OCI-LY7 (cell line): ENCODE data around the gene EPHA5.

Source experiments
- CTCF ChIP-seq: fragments of 200-600 bp; sonication (generic); conservative IDR thresholded peaks from 2 replicates; pipeline ENCODE4 v1.5.1; 2014; ENCODE audit warnings: mild to moderate bottlenecking, antibody characterized with exemption, low read length, moderate library complexity, mixed read lengths
- EZH2phosphoT487 ChIP-seq: fragments of 200-600 bp; sonication (generic); IDR thresholded peaks from 2 replicates; pipeline ENCODE4 v1.6.1; 2018; ENCODE audit warnings: low read depth, borderline replicate concordance, mild to moderate bottlenecking, mixed run types, antibody characterized with exemption, low read length, moderate library complexity, mixed read lengths

GRCh38 chr4:65670020-65670330, 314 bp downstream of the EPHA5 start:
- TF ChIP-seq CTCF (no peak), EZH2phosphoT487 (no peak)
